H1 (cell line): ENCODE measurements around the gene ENO2. TPM values are rescaled to one million over a fixed set of nuclear protein-coding genes. Genes with fewer than 3 reads are reported as not detected.
A peak's percentile ranks its signal among the peaks of the same experiment; 100 is the strongest.

ENCODE experiments used
- CTCF ChIA-PET: fragments of 300-600 bp; sonication (Branson Sonifier 250); formaldehyde crosslinking; loops from one replicate; lab custom pipeline; 2021; ENCODE audit not compliant: partially characterized antibody; lab: Charles Lee
- POLR2A ChIA-PET: fragments of 300-600 bp; sonication (Branson Sonifier 250); formaldehyde crosslinking; loops from one replicate; lab custom pipeline; 2021; ENCODE audit warnings: inconsistent platforms; ENCODE audit not compliant: partially characterized antibody; lab: Charles Lee
- DNase-seq, 2 experiments: peaks; one replicate each; pipeline versions ENCODE4 v3.0.0 to v3.0.0-alpha.2; 2010 to 2022; ENCODE audit warnings: low spot score in 2 of 2, low read depth in 1 of 2, mixed read lengths in 1 of 2
- FAIRE-seq: peaks from 2 replicates; lab custom pipeline; 2011; peaks lifted over from hg19 to GRCh38; lab: Jason Lieb, UNC
- H2AFZ ChIP-seq: 2 replicates; pipeline ENCODE4 v1.8.1; 2012; ENCODE audit warnings: low read length, inconsistent platforms
- H2AK5ac ChIP-seq: 2 replicates; pipeline ENCODE4 v1.6.1; 2013; ENCODE audit warnings: low read depth, low read length
- H2BK120ac ChIP-seq: replicated peaks from 2 replicates; pipeline ENCODE3; 2013; ENCODE audit warnings: low read depth, low read length, inconsistent platforms
- H2BK12ac ChIP-seq: 2 replicates; pipeline ENCODE4 v1.6.1; 2013; ENCODE audit warnings: low read depth, low read length
- H2BK15ac ChIP-seq: 2 replicates; pipeline ENCODE4 v1.6.1; 2013; ENCODE audit warnings: low read length
- H2BK20ac ChIP-seq: 2 replicates; pipeline ENCODE4 v1.6.1; 2013; ENCODE audit warnings: low read length
- H2BK5ac ChIP-seq: 2 replicates; pipeline ENCODE4 v1.6.1; 2013; ENCODE audit warnings: low read depth, low read length
- H3K14ac ChIP-seq: 2 replicates; pipeline ENCODE4 v1.6.1; 2013; ENCODE audit warnings: inconsistent platforms; ENCODE audit not compliant: insufficient read length
- H3K18ac ChIP-seq: 2 replicates; pipeline ENCODE4 v1.6.1; 2013; ENCODE audit warnings: low read length; ENCODE audit errors: extremely low read depth
- H3K23ac ChIP-seq: 2 replicates; pipeline ENCODE4 v1.6.1; 2013; ENCODE audit warnings: inconsistent platforms; ENCODE audit not compliant: insufficient read length
- H3K23me2 ChIP-seq: 2 replicates; pipeline ENCODE4 v1.6.1; 2013; ENCODE audit warnings: low read depth, low read length
- H3K27ac ChIP-seq: 2 replicates; pipeline ENCODE4 v1.6.1; 2011; ENCODE audit warnings: low read depth, low read length, inconsistent platforms
- H3K27me3 ChIP-seq, 4 experiments: replicated peaks in 1 of 4; 1 replicate in 1 of 4; 2 replicates in 3 of 4; pipeline versions ENCODE4 v1.6.1 to v1.8.1; 2011 to 2013; ENCODE audit warnings: low read length in 3 of 4, mild to moderate bottlenecking in 3 of 4, inconsistent platforms in 2 of 4, mixed read lengths in 2 of 4, moderate library complexity in 1 of 4; ENCODE audit not compliant: control insufficient read depth in 3 of 4, insufficient read depth in 3 of 4; ENCODE audit errors: extremely low read depth in 1 of 4
- H3K36me3 ChIP-seq, 4 experiments: 2 replicates each; pipeline versions ENCODE4 v1.6.1 to v1.8.1; 2011 to 2013; ENCODE audit warnings: mild to moderate bottlenecking in 4 of 4, low read length in 3 of 4, moderate library complexity in 2 of 4, control low read depth in 1 of 4, inconsistent platforms in 1 of 4; ENCODE audit not compliant: insufficient read depth in 4 of 4, control insufficient read depth in 2 of 4
- H3K4ac ChIP-seq: replicated peaks from 2 replicates; pipeline ENCODE3; 2013; ENCODE audit warnings: low read length, low read depth, mixed read lengths, inconsistent platforms; ENCODE audit not compliant: insufficient read length
- H3K4me1 ChIP-seq, 4 experiments: replicated peaks in 1 of 4; 1 replicate in 1 of 4; 2 replicates in 3 of 4; pipeline versions ENCODE4 v1.6.1 to v1.8.1; 2011 to 2013; ENCODE audit warnings: low read length in 3 of 4, inconsistent platforms in 2 of 4, mixed read lengths in 1 of 4; ENCODE audit not compliant: insufficient read depth in 4 of 4, control insufficient read depth in 3 of 4
- H3K4me2 ChIP-seq, 2 experiments: 2 replicates each; pipeline versions ENCODE4 v1.6.1 to v1.8.1; 2011 to 2013; ENCODE audit warnings: low read depth in 2 of 2, low read length in 2 of 2, control low read depth in 1 of 2, inconsistent platforms in 1 of 2, mild to moderate bottlenecking in 1 of 2; ENCODE audit not compliant: insufficient read depth in 1 of 2
- H3K4me3 ChIP-seq, 4 experiments: fragments of 200-600, 300-600 bp in 1 of 4; sonication (generic), shearing (Covaris generic), sonication (Bioruptor Twin) in 1 of 4; 2 replicates each; pipeline versions ENCODE4 v1.5.1 to v1.8.1; 2011 to 2016; ENCODE audit warnings: low read length in 4 of 4, low read depth in 3 of 4, control low read depth in 2 of 4, inconsistent platforms in 2 of 4, mild to moderate bottlenecking in 2 of 4, mixed read lengths in 1 of 4, moderate library complexity in 1 of 4; ENCODE audit not compliant: insufficient read depth in 2 of 4; ENCODE audit errors: extremely low read depth in 1 of 4
- H3K56ac ChIP-seq: replicated peaks from 2 replicates; pipeline ENCODE3; 2013; ENCODE audit warnings: low read depth, mild to moderate bottlenecking, mixed read lengths, low read length, inconsistent platforms; ENCODE audit not compliant: insufficient read length
- H3K79me1 ChIP-seq: 2 replicates; pipeline ENCODE4 v1.6.1; 2013; ENCODE audit warnings: low read depth, low read length, control low read depth
- H3K79me2 ChIP-seq, 2 experiments: 2 replicates each; pipeline versions ENCODE4 v1.6.1 to v1.8.1; 2012 to 2013; ENCODE audit warnings: low read length in 2 of 2, mild to moderate bottlenecking in 2 of 2, inconsistent platforms in 1 of 2; ENCODE audit not compliant: insufficient read depth in 2 of 2, control insufficient read depth in 1 of 2
- H3K9ac ChIP-seq, 4 experiments: replicated peaks in 1 of 4; 1 replicate in 1 of 4; 2 replicates in 3 of 4; pipeline versions ENCODE4 v1.6.1 to v1.8.1; 2011 to 2013; ENCODE audit warnings: low read depth in 3 of 4, low read length in 3 of 4, control low read depth in 2 of 4, mild to moderate bottlenecking in 2 of 4, moderate library complexity in 2 of 4, inconsistent platforms in 1 of 4; ENCODE audit errors: extremely low read depth in 1 of 4
- H3K9me3 ChIP-seq, 2 experiments: 2 replicates each; pipeline versions ENCODE4 v1.6.1 to v1.8.1; 2012 to 2013; ENCODE audit warnings: mild to moderate bottlenecking in 2 of 2, moderate library complexity in 2 of 2, control low read depth in 1 of 2, inconsistent platforms in 1 of 2, low read depth in 1 of 2, low read length in 1 of 2, mixed read lengths in 1 of 2; ENCODE audit not compliant: insufficient read depth in 2 of 2
- H4K20me1 ChIP-seq, 2 experiments: replicated peaks in 1 of 2; 2 replicates each; pipeline versions ENCODE3 to v1.8.1; 2011 to 2013; ENCODE audit warnings: inconsistent platforms in 2 of 2, low read length in 2 of 2, mild to moderate bottlenecking in 1 of 2; ENCODE audit not compliant: insufficient read depth in 2 of 2, control insufficient read depth in 1 of 2
- H4K5ac ChIP-seq: 2 replicates; pipeline ENCODE4 v1.6.1; 2013; ENCODE audit warnings: low read length, low read depth, mixed read lengths, inconsistent platforms; ENCODE audit not compliant: insufficient read length
- H4K8ac ChIP-seq: 2 replicates; pipeline ENCODE4 v1.8.0; 2013; ENCODE audit warnings: mild to moderate bottlenecking, moderate library complexity, low read length, inconsistent platforms; ENCODE audit not compliant: insufficient read depth; ENCODE audit errors: extremely low read depth
- H4K91ac ChIP-seq: replicated peaks from 2 replicates; pipeline ENCODE3; 2013; ENCODE audit warnings: low read length, mixed read lengths, inconsistent platforms; ENCODE audit not compliant: insufficient read length
- ASH2L ChIP-seq: fragments of 200-600, 300-600 bp; sonication (generic); IDR thresholded peaks from one replicate; pipeline ENCODE4 v1.7.1; 2017; ENCODE audit warnings: low read length
- CBX5 ChIP-seq: fragments of 300-800, 300-1000 bp; sonication (generic); IDR thresholded peaks from 2 replicates; pipeline ENCODE4 v1.7.1; 2016; ENCODE audit warnings: antibody characterized with exemption, low read length, low read depth
- CHD2 ChIP-seq: IDR thresholded peaks from 2 replicates; pipeline ENCODE4 v1.6.1; 2012; ENCODE audit warnings: low read length, improper control_type of control experiment
- KDM1A ChIP-seq: fragments of 200-600, 300-600 bp; sonication (generic); IDR thresholded peaks from 2 replicates; pipeline ENCODE4 v1.7.1; 2016; ENCODE audit warnings: mild to moderate bottlenecking, low read length, borderline replicate concordance
- KDM4A ChIP-seq: IDR thresholded peaks from one replicate; pipeline ENCODE4 v1.7.1; 2012; ENCODE audit warnings: low read depth, mild to moderate bottlenecking, moderate library complexity, low read length, inconsistent platforms; ENCODE audit not compliant: severe bottlenecking
- RBBP5 ChIP-seq: IDR thresholded peaks from 2 replicates; pipeline ENCODE4 v1.7.1; 2012; ENCODE audit warnings: low read depth, mild to moderate bottlenecking, inconsistent platforms, low read length, moderate library complexity, borderline replicate concordance
- RFX5 ChIP-seq: IDR thresholded peaks from 2 replicates; pipeline ENCODE4 v1.6.1; 2011; ENCODE audit warnings: low read depth, low read length, improper control_type of control experiment, borderline replicate concordance
- TCF12 ChIP-seq: IDR thresholded peaks from 2 replicates; pipeline ENCODE4 v1.6.1; 2011; ENCODE audit warnings: low read depth, mild to moderate bottlenecking, low read length
- WGBS, 2 experiments: shearing (Covaris generic) in 1 of 2; methylation state at CpG; one replicate each; pipeline versions ENCODE4 v1.1.6 to v1.1.7; 2013 to 2015; ENCODE audit warnings: low lambda C conversion rate in 2 of 2, mixed read lengths in 2 of 2, inconsistent platforms in 1 of 2, low coverage in 1 of 2, missing lambda C conversion rate in 1 of 2; ENCODE audit not compliant: insufficient replicate concordance in 2 of 2, insufficient coverage in 1 of 2, insufficient read length in 1 of 2; ENCODE audit errors: extremely low coverage in 1 of 2, missing lambda C conversion rate in 1 of 2; 5-methylcytosine and 5-hydroxymethylcytosine counted together
- polyA plus RNA-seq, 7 experiments: library from polyadenylated mRNA; depleted of rRNA in 3 of 7; stranded (reverse) in 5 of 7; unstranded in 2 of 7; fragments of >200 nt in 5 of 7; fragments of 200-250 nt in 2 of 7; gene quantifications; 1 replicate in 5 of 7; 2 replicates in 1 of 7; 4 replicates in 1 of 7; pipeline versions ENCODE4 v1.2.1 to v1.2.3, GENCODE V29; 2011 to 2013; ENCODE audit warnings: missing spikeins in 2 of 7, mixed read lengths in 2 of 7
- total RNA-seq: library from RNA; stranded (reverse); fragmentation: NEBNext Ultra II Directional; extraction: Animal tissue kit (Norgen Biotek cat#: 25700); gene quantifications from 2 replicates; pipeline ENCODE4 v1.2.1, GENCODE V29; 2021
- TF ChIP-seq, protein P1 (sequence below): IDR thresholded peaks from 2 replicates; pipeline ENCODE4 v1.6.1; 2011; ENCODE audit warnings: low read depth, mild to moderate bottlenecking, low read length; ENCODE audit not compliant: insufficient read depth

The ENO2 gene
- total and polyA plus RNA-seq, 2 of the 8 experiments (the other 6 are each of a cell fraction or from before 2014, with no cell fraction given) = 92.4 to 102 TPM

DNA sequence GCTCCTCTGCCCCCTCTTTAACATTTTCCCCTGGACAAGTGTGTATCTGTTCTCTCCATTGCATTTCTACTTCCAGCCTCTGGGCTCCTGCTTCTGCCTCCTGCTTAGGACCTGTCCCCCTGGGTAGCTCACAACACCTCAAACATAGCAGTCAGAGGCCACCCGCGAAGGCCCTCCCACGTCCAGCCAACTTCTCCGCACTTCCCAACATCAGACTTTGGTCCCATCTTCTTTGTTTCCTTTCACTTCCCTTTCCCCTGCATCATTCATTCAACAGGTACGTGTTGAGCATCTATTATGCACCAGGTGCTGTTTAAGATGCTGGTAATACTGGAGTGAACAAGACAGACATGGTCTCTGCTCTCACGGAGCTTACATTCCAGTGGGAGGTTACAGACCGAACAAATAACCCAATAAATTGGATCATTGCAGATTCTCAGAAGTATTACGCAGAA, 32.6 kb downstream of the ENO2 start:
- H2BK5ac ChIP-seq = 0 out of 2 replicates have a peak overlapping the region, but pooled peaks have one; percentile 22
- H2BK12ac ChIP-seq = no peak overlapping the region; the same call in 1 of the 2 replicates
- H4K5ac ChIP-seq = no peak overlapping the region
- no peak overlapping the region for H2BK120ac ChIP-seq
- WGBS, 2 experiments = 63% methylated on average over 8 of the region's 8 CpGs; no CpG with 5 or more reads in 1 of the 2 experiments
- no peak overlapping the region; the same call in 1 of the 2 replicates for H2BK15ac ChIP-seq
- no peak overlapping the region for H2AFZ ChIP-seq
- H4K8ac ChIP-seq = no peak overlapping the region
- H3K56ac ChIP-seq = no peak overlapping the region
- H3K9me3 ChIP-seq = no peaks in the 10 kb centered on the region
- no peak overlapping the region for H3K14ac ChIP-seq
- H3K18ac ChIP-seq = peak overlapping the region; percentile 62
- peak overlapping the region; percentile 47 to 68 (median 50) for H3K4me3 ChIP-seq
- POLR2A ChIA-PET = interaction anchor here (1.5 to 44.0 kb wide), 7 partner anchors 22 to 166 kb away, joined by 4 to 1596 read pairs (median 27); partner anchors contain the start of genes ATN1, C1RL, CDCA3 and EMG1
- H3K23me2 ChIP-seq = peaks cover 11% of the 10 kb centered on the region
- H3K27me3 ChIP-seq = no peaks in the 10 kb centered on the region
- H3K4ac ChIP-seq = peak overlapping the region; percentile 4
- no peak for TF ChIP-seq KDM4A
- no peak for TF ChIP-seq KDM1A
- no peak for TF ChIP-seq RFX5
- TF ChIP-seq TCF12 = no peak
- no peak for TF ChIP-seq CBX5
- TF ChIP-seq CHD2 = no peak
- TF ChIP-seq ASH2L = peak; percentile 8
- TF ChIP-seq, protein P1, sequence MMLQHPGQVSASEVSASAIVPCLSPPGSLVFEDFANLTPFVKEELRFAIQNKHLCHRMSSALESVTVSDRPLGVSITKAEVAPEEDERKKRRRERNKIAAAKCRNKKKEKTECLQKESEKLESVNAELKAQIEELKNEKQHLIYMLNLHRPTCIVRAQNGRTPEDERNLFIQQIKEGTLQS = no peak
- TF ChIP-seq RBBP5 = no peak
- TF ChIP-seq, all 59 proteins: peak for 1
- Histone ChIP-seq H3K23ac (no peak overlapping the region), H3K4me1 (peaks cover 6 to 27% (median 14%) of the 10 kb centered on the region in 4 experiments), H3K79me1 (peaks cover 5% of the 10 kb centered on the region), H2BK20ac (no peak overlapping the region; the same call in 1 of the 2 replicates), H3K79me2 (no peaks in the 10 kb centered on the region; a peak in 1 of 4 replicates), H2AK5ac (no peak overlapping the region), H3K36me3 (no peaks in the 10 kb centered on the region), H3K4me2 (peak overlapping the region; percentile 56 to 84), H4K20me1 (no peaks in the 10 kb centered on the region), H3K9ac (peak overlapping the region in 3 of 4 experiments; percentile 2 to 43 (median 8); a peak in 2 of 7 replicates), H3K27ac (peak overlapping the region; percentile 39; the same call in 1 of the 2 replicates), H4K91ac (no peak overlapping the region)
- CTCF ChIA-PET = interaction anchor here (1.0 to 20.2 kb wide), 12 partner anchors 11 to 198 kb away, joined by 3 to 277 read pairs (median 7); partner anchors contain the start of genes ATN1, C1RL, SPSB2 and TPI1
- DNase-seq (no peak), FAIRE-seq (no peak)
